ENCODE results near the gene PRKAR1B. TPM values are rescaled to one million over a fixed set of nuclear protein-coding genes. Genes with fewer than 3 reads are reported as not detected.
"Not testable (repeated sequence)": the region's sequence is repeated elsewhere in the genome, so short reads cannot be mapped to it uniquely, and the experiment has no call there.

Gene PRKAR1B
- total and polyA plus RNA-seq, 8 donors, result 16.3 to 43.5 (median 37.6) TPM

- no peaks in the 10 kb centered on the region for H3K4me1 ChIP-seq
- no peak overlapping the region for H3K4me3 ChIP-seq
- no peaks in the 10 kb centered on the region for H3K27me3 ChIP-seq
- DNase-seq (peak in 1 of 4 donors; percentile 35), ATAC-seq (no peak)
- peaks cover 0 to 37% of the 10 kb centered on the region in 2 donors for H3K36me3 ChIP-seq
- intact Hi-C loops (cut with DNase I), result no loop called here
- TF ChIP-seq, protein P1, sequence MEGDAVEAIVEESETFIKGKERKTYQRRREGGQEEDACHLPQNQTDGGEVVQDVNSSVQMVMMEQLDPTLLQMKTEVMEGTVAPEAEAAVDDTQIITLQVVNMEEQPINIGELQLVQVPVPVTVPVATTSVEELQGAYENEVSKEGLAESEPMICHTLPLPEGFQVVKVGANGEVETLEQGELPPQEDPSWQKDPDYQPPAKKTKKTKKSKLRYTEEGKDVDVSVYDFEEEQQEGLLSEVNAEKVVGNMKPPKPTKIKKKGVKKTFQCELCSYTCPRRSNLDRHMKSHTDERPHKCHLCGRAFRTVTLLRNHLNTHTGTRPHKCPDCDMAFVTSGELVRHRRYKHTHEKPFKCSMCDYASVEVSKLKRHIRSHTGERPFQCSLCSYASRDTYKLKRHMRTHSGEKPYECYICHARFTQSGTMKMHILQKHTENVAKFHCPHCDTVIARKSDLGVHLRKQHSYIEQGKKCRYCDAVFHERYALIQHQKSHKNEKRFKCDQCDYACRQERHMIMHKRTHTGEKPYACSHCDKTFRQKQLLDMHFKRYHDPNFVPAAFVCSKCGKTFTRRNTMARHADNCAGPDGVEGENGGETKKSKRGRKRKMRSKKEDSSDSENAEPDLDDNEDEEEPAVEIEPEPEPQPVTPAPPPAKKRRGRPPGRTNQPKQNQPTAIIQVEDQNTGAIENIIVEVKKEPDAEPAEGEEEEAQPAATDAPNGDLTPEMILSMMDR (IDR thresholded peaks at IDR 0.05), result no peak
- no peaks in the 10 kb centered on the region for H3K9me3 ChIP-seq
- H3K27ac ChIP-seq, result no peak overlapping the region
These were observed 17.9 kb upstream of the PRKAR1B start for GRCh38 chr7:744854-745430.

DNA sequence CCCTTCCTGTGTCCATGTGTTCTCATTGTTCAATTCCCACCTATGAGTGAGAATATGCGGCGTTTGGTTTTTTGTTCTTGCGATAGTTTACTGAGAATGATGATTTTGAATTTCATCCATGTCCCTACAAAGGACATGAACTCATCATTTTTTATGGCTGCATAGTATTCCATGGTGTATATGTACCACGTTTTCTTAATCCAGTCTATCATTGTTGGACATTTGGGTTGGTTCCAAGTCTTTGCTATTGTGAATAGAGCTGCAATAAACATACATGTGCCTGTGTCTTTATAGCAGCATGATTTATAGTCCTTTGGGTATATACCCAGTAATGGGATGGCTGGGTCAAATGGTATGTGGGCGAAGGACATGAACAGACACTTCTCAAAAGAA, 17.0 kb upstream of the PRKAR1B start:
- intact Hi-C loops (cut with DNase I), result not testable (repeated sequence)

GRCh38 chr7:743341-744127, 16.5 kb upstream of the PRKAR1B start:
- H3K4me3 ChIP-seq; H3K4me1 ChIP-seq; H3K27me3 ChIP-seq; ATAC-seq; H3K27ac ChIP-seq; H3K9me3 ChIP-seq; intact Hi-C loops (cut with DNase I): not testable (repeated sequence)
- DNase-seq, result peak in 1 of 4 donors; percentile 31
- peaks cover 0 to 50% of the 10 kb centered on the region in 2 donors for H3K36me3 ChIP-seq

More for the DNA sequence above, 17.0 kb upstream of the PRKAR1B start:
- not testable (repeated sequence) for ATAC-seq, H3K4me1 ChIP-seq, H3K27me3 ChIP-seq, DNase-seq, H3K27ac ChIP-seq, H3K9me3 ChIP-seq, H3K4me3 ChIP-seq
- peaks cover 0 to 45% of the 10 kb centered on the region in 2 donors for H3K36me3 ChIP-seq

DNA sequence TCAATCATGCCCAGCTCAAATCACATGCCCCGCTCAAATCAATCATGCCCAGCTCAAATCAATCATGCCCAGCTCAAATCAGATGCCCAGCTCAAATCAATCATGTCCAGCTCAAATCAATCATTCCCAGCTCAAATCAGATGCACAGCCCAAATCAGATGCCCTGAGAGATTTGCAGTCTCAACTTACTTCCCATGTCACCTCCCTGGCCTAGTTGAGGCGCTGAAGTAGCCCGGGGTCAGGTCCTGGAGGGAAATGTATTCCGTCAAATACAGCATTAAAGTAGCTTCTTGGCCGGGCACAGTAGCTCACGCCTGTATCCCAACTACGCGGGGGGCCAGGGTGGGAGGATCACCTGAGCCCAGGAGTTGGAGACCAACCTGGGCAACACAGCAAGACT, 15.7 kb upstream of the PRKAR1B start:
- Histone ChIP-seq H3K27me3 (no peaks in the 10 kb centered on the region), H3K27ac (no peak overlapping the region), H3K9me3 (no peaks in the 10 kb centered on the region), H3K36me3 (peaks cover 0 to 50% of the 10 kb centered on the region in 2 donors), H3K4me3 (no peak overlapping the region), H3K4me1 (no peaks in the 10 kb centered on the region)
- no peak for ATAC-seq
- DNase-seq, result peak in 1 of 4 donors; percentile 15
- intact Hi-C loops (cut with DNase I), result no loop called here
- TF ChIP-seq, protein P1 (IDR thresholded peaks at IDR 0.05), result no peak

GRCh38 chr7:741850-742249, 14.8 kb upstream of the PRKAR1B start:
- H3K4me3 ChIP-seq, result no peak overlapping the region

GRCh38 chr7:741191-741671, 14.2 kb upstream of the PRKAR1B start:
- DNase-seq, result peak in 1 of 4 donors; percentile 78
- no peaks in the 10 kb centered on the region for H3K27me3 ChIP-seq
- H3K4me3 ChIP-seq, result no peak overlapping the region
- H3K27ac ChIP-seq, result no peak overlapping the region
- H3K4me1 ChIP-seq, result no peaks in the 10 kb centered on the region
- TF ChIP-seq, protein P1 (IDR thresholded peaks at IDR 0.05), result no peak
- H3K36me3 ChIP-seq, result peaks cover 0 to 50% of the 10 kb centered on the region in 2 donors
- H3K9me3 ChIP-seq, result no peaks in the 10 kb centered on the region
- intact Hi-C loops (cut with DNase I), result no loop called here
- no peak for ATAC-seq

More at GRCh38 chr7:741850-742249, 14.8 kb upstream of the PRKAR1B start:
- Histone ChIP-seq H3K27ac (no peak overlapping the region), H3K27me3 (no peaks in the 10 kb centered on the region), H3K36me3 (peaks cover 0 to 50% of the 10 kb centered on the region in 2 donors), H3K4me1 (no peaks in the 10 kb centered on the region), H3K9me3 (no peaks in the 10 kb centered on the region)
- ATAC-seq (no peak), DNase-seq (no peak)
- intact Hi-C loops (cut with DNase I), result no loop called here
- TF ChIP-seq, protein P1 (IDR thresholded peaks at IDR 0.05), result no peak
